Large intestine (tissue), 3 donors: ENCODE data around the gene TSC22D1. TPM values are rescaled to one million over a fixed set of nuclear protein-coding genes. Genes with fewer than 3 reads are reported as not detected.
"Not testable (repeated sequence)": the region's sequence is repeated elsewhere in the genome, so short reads cannot be mapped to it uniquely, and the experiment has no call there.

Experiments
- DNase-seq, 2 donors: peaks; one replicate each; pipeline versions ENCODE4 v3.0.0 to v3.0.0-alpha.2; 2013
- H3K27ac ChIP-seq: one replicate; pipeline ENCODE4 v1.5.1; 2013; ENCODE audit warnings: low read length
- H3K27me3 ChIP-seq: 2 replicates; pipeline ENCODE4 v1.6.1; 2013; ENCODE audit warnings: low read length; ENCODE audit not compliant: control insufficient read depth, insufficient read depth
- H3K36me3 ChIP-seq: 2 replicates; pipeline ENCODE4 v1.6.1; 2013; ENCODE audit warnings: low read length; ENCODE audit not compliant: control insufficient read depth, insufficient read depth
- H3K4me1 ChIP-seq: one replicate; pipeline ENCODE4 v1.6.1; 2013; ENCODE audit warnings: low read length; ENCODE audit not compliant: control insufficient read depth, insufficient read depth
- H3K4me3 ChIP-seq: one replicate; pipeline ENCODE4 v1.5.1; 2013; ENCODE audit warnings: low read length
- H3K9me3 ChIP-seq: one replicate; pipeline ENCODE4 v1.6.1; 2013; ENCODE audit warnings: mild to moderate bottlenecking, low read depth, low read length, moderate library complexity; ENCODE audit not compliant: control insufficient read depth
- WGBS: methylation state at CpG from one replicate; pipeline ENCODE4 v1.1.5; 2013; ENCODE audit warnings: low lambda C conversion rate; ENCODE audit not compliant: insufficient coverage; 5-methylcytosine and 5-hydroxymethylcytosine counted together
- polyA plus RNA-seq: library from polyadenylated mRNA; unstranded; fragments of 120-200 nt; gene quantifications from one replicate; pipeline ENCODE4 v1.2.1, GENCODE V29; 2013

TSC22D1 gene
- polyA plus RNA-seq, 1 donor = 172 TPM

- not testable (repeated sequence) for H3K4me3 ChIP-seq, DNase-seq, H3K27me3 ChIP-seq, H3K9me3 ChIP-seq, H3K27ac ChIP-seq, H3K4me1 ChIP-seq, H3K36me3 ChIP-seq
- WGBS = no CpG with 5 or more reads among the region's 6 CpGs
Observed at GRCh38 chr13:44509853-44510252, 66.3 kb downstream of the TSC22D1 start.

DNA sequence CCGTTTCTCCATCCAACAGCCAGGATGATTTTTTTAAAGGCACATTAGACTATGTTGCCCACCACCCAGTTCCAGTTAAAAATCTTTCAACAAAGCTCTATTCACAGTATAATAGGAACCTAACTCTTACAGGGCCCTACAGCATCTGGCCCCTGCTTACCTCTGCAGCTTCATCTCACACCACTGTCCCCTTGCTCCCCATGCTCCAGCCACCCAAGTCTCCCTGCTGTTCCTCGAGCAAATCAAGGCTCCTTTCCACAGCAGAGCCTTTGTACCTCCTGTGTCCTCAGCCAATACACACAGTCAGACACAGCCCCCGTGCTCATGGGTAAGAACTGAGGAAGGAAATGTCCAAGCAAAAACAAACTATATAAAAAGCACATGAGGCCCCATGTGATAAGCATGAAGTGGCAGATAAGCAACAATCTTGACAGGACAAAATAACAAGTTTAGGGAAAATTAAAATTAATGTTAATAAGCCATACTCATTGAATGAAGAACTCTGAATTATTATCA is 67.5 kb downstream of the TSC22D1 start:
- peak in 1 of 2 donors; percentile 31 for DNase-seq
- no peaks in the 10 kb centered on the region for H3K27me3 ChIP-seq
- H3K27ac ChIP-seq = no peak overlapping the region
- WGBS = 83% methylated on average over 1 of the region's 3 CpGs
- no peak overlapping the region for H3K4me3 ChIP-seq
- H3K4me1 ChIP-seq = peaks cover 2% of the 10 kb centered on the region
- H3K36me3 ChIP-seq = peaks cover 8% of the 10 kb centered on the region
- no peaks in the 10 kb centered on the region for H3K9me3 ChIP-seq

DNA sequence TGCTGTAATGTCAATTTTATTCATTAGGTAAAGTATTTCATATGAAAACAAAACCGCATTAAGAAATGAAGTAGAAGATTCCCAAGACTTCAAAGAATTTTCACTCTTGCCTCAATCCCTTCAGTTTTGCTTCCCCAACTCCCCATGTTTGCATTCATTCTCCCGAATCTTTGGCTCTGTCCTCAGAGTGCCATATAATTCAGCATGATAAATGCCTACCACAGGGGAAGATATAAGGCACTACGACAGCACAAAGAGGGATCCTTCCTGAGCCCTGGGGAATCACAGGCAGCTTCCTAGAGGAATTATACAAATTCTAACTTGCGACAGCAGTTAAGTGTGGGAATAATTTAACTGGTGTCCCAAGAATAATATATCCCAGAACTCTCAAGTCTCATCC is 68.5 kb downstream of the TSC22D1 start:
- Histone ChIP-seq H3K4me1 (peaks cover 2% of the 10 kb centered on the region), H3K36me3 (peaks cover 2% of the 10 kb centered on the region), H3K27me3 (no peaks in the 10 kb centered on the region), H3K9me3 (no peaks in the 10 kb centered on the region), H3K4me3 (no peak overlapping the region), H3K27ac (no peak overlapping the region)
- DNase-seq = no peak
- WGBS = 60% methylated on average over 1 of the region's 4 CpGs

GRCh38 chr13:44506719-44507118 is 69.4 kb downstream of the TSC22D1 start:
- Histone ChIP-seq H3K36me3 (peaks cover 5% of the 10 kb centered on the region), H3K27me3 (no peaks in the 10 kb centered on the region), H3K9me3 (no peaks in the 10 kb centered on the region), H3K4me1 (peaks cover 2% of the 10 kb centered on the region), H3K27ac (no peak overlapping the region), H3K4me3 (no peak overlapping the region)
- 83% methylated on average over 1 of the region's 1 CpG for WGBS
- peak in 1 of 2 donors; percentile 41 for DNase-seq

DNA sequence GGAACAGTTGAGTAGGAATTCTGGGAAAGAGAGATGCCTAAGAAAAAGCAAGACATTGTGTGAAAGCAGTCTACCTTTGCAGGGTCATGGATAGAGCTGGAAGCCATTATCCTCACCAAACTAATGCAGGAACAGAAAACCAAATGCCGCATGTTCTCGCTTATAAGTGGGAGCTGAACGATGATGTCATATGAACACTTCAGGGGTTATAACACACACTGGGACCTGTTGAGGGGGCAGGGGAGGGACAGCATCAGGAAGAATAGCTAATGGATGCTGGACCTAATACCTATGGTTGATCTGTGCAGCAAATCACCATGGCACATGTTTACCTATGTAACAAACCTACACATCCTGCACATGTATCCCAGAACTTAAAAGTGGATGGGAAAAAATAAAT is 69.9 kb downstream of the TSC22D1 start:
- no peaks in the 10 kb centered on the region for H3K27me3 ChIP-seq
- H3K9me3 ChIP-seq = no peaks in the 10 kb centered on the region
- H3K27ac ChIP-seq = no peak overlapping the region
- H3K36me3 ChIP-seq = peaks cover 5% of the 10 kb centered on the region
- peaks cover 2% of the 10 kb centered on the region for H3K4me1 ChIP-seq
- DNase-seq = no peak
- no peak overlapping the region for H3K4me3 ChIP-seq
- 100% methylated on average over 1 of the region's 3 CpGs for WGBS

DNA sequence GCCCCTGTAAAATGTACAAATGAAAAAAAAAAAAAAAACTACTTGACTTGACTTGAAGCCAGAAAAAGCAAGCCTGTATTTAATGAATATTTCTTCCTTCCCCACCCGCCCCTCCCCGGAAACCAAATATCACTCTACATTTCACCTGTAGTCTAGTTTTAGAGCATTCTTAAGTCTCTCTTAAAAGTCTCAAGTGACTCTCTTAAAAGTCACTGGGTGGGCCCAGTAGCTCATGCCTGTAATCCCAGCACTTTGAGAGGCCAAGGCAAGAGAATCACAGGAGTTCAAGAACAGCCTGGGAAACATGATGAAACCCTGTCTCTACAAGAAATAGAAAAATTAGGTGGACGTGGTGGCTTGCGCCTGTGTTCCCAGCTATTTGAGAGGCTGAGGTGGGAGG is 72.0 kb downstream of the TSC22D1 start:
- H3K4me3 ChIP-seq = no peak overlapping the region
- no peak for DNase-seq
- peaks cover 2% of the 10 kb centered on the region for H3K4me1 ChIP-seq
- no peaks in the 10 kb centered on the region for H3K27me3 ChIP-seq
- H3K9me3 ChIP-seq = no peaks in the 10 kb centered on the region
- H3K36me3 ChIP-seq = peaks cover 3% of the 10 kb centered on the region
- no peak overlapping the region for H3K27ac ChIP-seq
- no CpG with 5 or more reads among the region's 4 CpGs for WGBS

- Histone ChIP-seq H3K27ac (no peak overlapping the region), H3K9me3 (peaks cover 10% of the 10 kb centered on the region), H3K4me3 (no peak overlapping the region), H3K4me1 (no peaks in the 10 kb centered on the region), H3K27me3 (no peaks in the 10 kb centered on the region), H3K36me3 (peaks cover 3% of the 10 kb centered on the region)
- no peak for DNase-seq
Observed at GRCh38 chr13:44498969-44499368, 77.2 kb downstream of the TSC22D1 start.

DNA sequence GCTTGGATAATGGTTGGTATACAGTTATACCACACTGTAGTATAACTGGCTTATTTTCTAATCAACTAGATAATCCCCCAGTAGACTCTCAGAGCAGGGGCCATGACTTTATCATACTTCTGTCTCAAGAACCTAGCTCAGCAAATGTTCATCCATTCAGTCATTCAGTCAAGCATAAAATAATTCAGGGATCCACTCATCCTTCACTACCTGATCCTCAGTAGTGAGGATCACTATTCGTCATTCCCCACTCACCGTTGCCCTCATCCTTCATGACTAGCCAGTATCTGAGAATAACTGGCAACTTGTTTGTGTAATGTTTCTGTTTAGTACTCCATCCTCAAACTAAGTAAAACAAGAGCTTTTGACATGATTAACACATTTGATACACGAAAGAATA is 77.6 kb downstream of the TSC22D1 start:
- peaks cover 3% of the 10 kb centered on the region for H3K36me3 ChIP-seq
- H3K27ac ChIP-seq = no peak overlapping the region
- peaks cover 10% of the 10 kb centered on the region for H3K9me3 ChIP-seq
- H3K4me1 ChIP-seq = no peaks in the 10 kb centered on the region
- DNase-seq = no peak
- WGBS = 100% methylated on average over 1 of the region's 3 CpGs
- no peaks in the 10 kb centered on the region for H3K27me3 ChIP-seq
- no peak overlapping the region for H3K4me3 ChIP-seq

DNA sequence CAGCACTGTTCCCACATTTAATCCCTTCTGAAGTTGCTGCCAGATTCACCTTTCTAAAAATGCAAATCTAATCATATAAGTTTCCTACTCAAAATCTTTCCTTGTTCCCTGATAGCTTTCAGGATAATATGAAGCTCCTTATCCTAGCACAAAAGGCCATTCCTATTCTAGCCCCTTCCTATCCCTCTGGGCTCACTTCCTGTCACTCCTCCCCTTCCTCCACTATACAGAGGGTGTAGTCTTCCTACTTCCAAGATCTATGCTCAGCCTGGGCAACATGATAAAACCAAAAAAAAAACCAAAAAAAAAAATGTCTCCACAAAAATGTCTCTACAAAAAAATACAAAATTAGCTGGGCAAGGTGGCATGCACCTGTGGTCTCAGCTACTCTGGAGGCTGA is 78.3 kb downstream of the TSC22D1 start:
- Histone ChIP-seq H3K4me1 (no peaks in the 10 kb centered on the region), H3K9me3 (peaks cover 10% of the 10 kb centered on the region), H3K4me3 (no peak overlapping the region), H3K27me3 (no peaks in the 10 kb centered on the region), H3K27ac (no peak overlapping the region), H3K36me3 (peaks cover 3% of the 10 kb centered on the region)
- DNase-seq = no peak

- no peak for DNase-seq
- WGBS = no CpG with 5 or more reads among the region's 3 CpGs
- H3K27me3 ChIP-seq = no peaks in the 10 kb centered on the region
Observed at GRCh38 chr13:44493213-44493812, 82.8 kb downstream of the TSC22D1 start.

GRCh38 chr13:44489751-44490150 is 86.4 kb downstream of the TSC22D1 start:
- no peak for DNase-seq
- Histone ChIP-seq H3K9me3 (peaks cover 6% of the 10 kb centered on the region), H3K36me3 (no peaks in the 10 kb centered on the region), H3K4me3 (no peak overlapping the region), H3K27me3 (no peaks in the 10 kb centered on the region), H3K4me1 (no peaks in the 10 kb centered on the region), H3K27ac (no peak overlapping the region)
- WGBS = no CpG with 5 or more reads among the region's 1 CpG

More at GRCh38 chr13:44493213-44493812, 82.8 kb downstream of the TSC22D1 start:
- Histone ChIP-seq H3K4me3 (no peak overlapping the region), H3K36me3 (no peaks in the 10 kb centered on the region), H3K27ac (no peak overlapping the region), H3K4me1 (no peaks in the 10 kb centered on the region), H3K9me3 (peaks cover 12% of the 10 kb centered on the region)
